ENCODE measurements around the gene SGIP1. TPM values are rescaled to one million over a fixed set of nuclear protein-coding genes. Genes with fewer than 3 reads are reported as not detected.

The SGIP1 gene
- total RNA-seq, 2 experiments from 2014 or later: not detected

DNA sequence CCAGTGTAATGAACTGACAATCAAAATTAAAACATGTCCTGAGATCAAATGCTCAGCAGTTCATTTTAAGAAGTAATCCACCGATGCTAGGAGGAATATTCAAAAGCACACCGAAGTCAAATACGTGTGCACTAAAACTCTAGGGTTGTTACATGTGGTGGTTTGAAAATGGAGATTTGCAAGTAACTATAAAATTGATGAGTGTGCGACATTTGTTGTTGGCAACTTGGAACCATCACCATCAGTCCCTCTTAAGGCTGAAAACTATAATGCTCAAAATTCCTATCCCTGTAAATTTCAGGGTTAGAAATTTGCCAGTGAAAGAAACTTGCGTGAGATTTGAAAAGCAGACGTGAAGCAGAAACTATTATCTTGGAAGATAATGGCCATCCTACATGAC, 13.3 kb upstream of the SGIP1 start:
- H3K4me3 Mint-ChIP-seq: no peak overlapping the region
- no peaks in the 10 kb centered on the region for H3K27me3 Mint-ChIP-seq
- intact Hi-C loops (cut with micrococcal nuclease): no loop called here
- no peaks in the 10 kb centered on the region for H3K36me3 Mint-ChIP-seq (ENCODE audit: low read depth)
- no peak for TF ChIP-seq CTCF (IDR thresholded peaks at IDR 0.05)
- DNase-seq (no peak), ATAC-seq (no peak)
- H3K9me3 Mint-ChIP-seq: no peaks in the 10 kb centered on the region
- CTCF ChIA-PET: no interaction called here
- POLR2A ChIA-PET: no interaction called here
- H3K4me1 Mint-ChIP-seq (ENCODE audit: low read depth): no peaks in the 10 kb centered on the region
- H3K27ac Mint-ChIP-seq: no peak overlapping the region

GRCh38 chr1:66521721-66522365, 12.1 kb upstream of the SGIP1 start:
- H3K27ac Mint-ChIP-seq: no peak overlapping the region
- ATAC-seq (no peak), DNase-seq (no peak)
- TF ChIP-seq CTCF (IDR thresholded peaks at IDR 0.05): no peak
- H3K9me3 Mint-ChIP-seq: no peaks in the 10 kb centered on the region
- H3K4me3 Mint-ChIP-seq: no peak overlapping the region
- no peaks in the 10 kb centered on the region for H3K36me3 Mint-ChIP-seq (ENCODE audit: low read depth)
- H3K4me1 Mint-ChIP-seq (ENCODE audit: low read depth): no peaks in the 10 kb centered on the region
- no peaks in the 10 kb centered on the region for H3K27me3 Mint-ChIP-seq
- CTCF ChIA-PET: interaction anchor here (1.0 to 2.6 kb wide), 2 partner anchors 18 to 29 kb away, joined by 3 to 11 read pairs; no protein-coding TSS in a partner anchor
- intact Hi-C loops (cut with micrococcal nuclease): no loop called here
- POLR2A ChIA-PET: no interaction called here

- no peak for TF ChIP-seq CTCF (IDR thresholded peaks at IDR 0.05)
- Mint-ChIP-seq H3K36me3 (ENCODE audit: low read depth) (no peaks in the 10 kb centered on the region), H3K4me3 (no peak overlapping the region), H3K27me3 (no peaks in the 10 kb centered on the region), H3K9me3 (no peaks in the 10 kb centered on the region), H3K4me1 (ENCODE audit: low read depth) (no peaks in the 10 kb centered on the region), H3K27ac (no peak overlapping the region)
- ATAC-seq: no peak
- ChIA-PET POLR2A (no interaction called here), CTCF (interaction anchor here (2.6 kb wide), 1 partner anchor 20 kb away, joined by 11 read pairs; no protein-coding TSS in a partner anchor)
- intact Hi-C loops (cut with micrococcal nuclease): no loop called here
- no peak for DNase-seq
Measured at GRCh38 chr1:66523562-66523961, 10.4 kb upstream of the SGIP1 start.

DNA sequence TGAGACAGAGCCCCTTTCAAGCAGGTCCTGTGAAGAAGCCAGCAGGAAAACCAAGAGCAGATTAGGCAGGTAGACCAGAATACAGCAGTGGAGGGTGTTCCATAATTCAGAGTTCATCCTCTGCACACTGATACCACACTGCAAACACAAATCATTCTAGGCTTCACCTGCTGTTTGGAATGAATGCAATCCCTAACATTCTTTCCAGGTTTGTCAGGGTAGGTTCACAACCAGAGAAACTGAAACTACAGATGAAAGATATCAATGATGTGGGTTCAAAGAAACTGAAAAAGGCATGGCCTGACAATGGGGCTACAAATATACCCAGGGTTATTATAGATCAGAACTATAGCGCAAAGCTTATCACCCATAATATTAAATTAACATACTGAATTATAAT, 8.9 kb upstream of the SGIP1 start:
- no peaks in the 10 kb centered on the region for H3K4me1 Mint-ChIP-seq (ENCODE audit: low read depth)
- POLR2A ChIA-PET: no interaction called here
- CTCF ChIA-PET: no interaction called here
- H3K4me3 Mint-ChIP-seq: no peak overlapping the region
- DNase-seq (no peak), ATAC-seq (no peak)
- intact Hi-C loops (cut with micrococcal nuclease): no loop called here
- H3K9me3 Mint-ChIP-seq: no peaks in the 10 kb centered on the region
- no peak for TF ChIP-seq CTCF (IDR thresholded peaks at IDR 0.05)
- H3K36me3 Mint-ChIP-seq (ENCODE audit: low read depth): no peaks in the 10 kb centered on the region
- peaks cover 6% of the 10 kb centered on the region for H3K27me3 Mint-ChIP-seq
- no peak overlapping the region for H3K27ac Mint-ChIP-seq

- CTCF ChIA-PET: interaction anchor here (1.1 to 1.2 kb wide), 2 partner anchors 20 to 22 kb away, joined by 3 to 4 read pairs; no protein-coding TSS in a partner anchor
- DNase-seq: no peak
Measured at GRCh38 chr1:66526036-66526435, 7.9 kb upstream of the SGIP1 start.

More at GRCh38 chr1:66526036-66526435, 7.9 kb upstream of the SGIP1 start:
- peaks cover 8% of the 10 kb centered on the region for H3K27me3 Mint-ChIP-seq
- POLR2A ChIA-PET: no interaction called here
- H3K36me3 Mint-ChIP-seq (ENCODE audit: low read depth): no peaks in the 10 kb centered on the region
- no peak overlapping the region for H3K4me3 Mint-ChIP-seq
- H3K4me1 Mint-ChIP-seq (ENCODE audit: low read depth): no peaks in the 10 kb centered on the region
- H3K9me3 Mint-ChIP-seq: no peaks in the 10 kb centered on the region
- TF ChIP-seq CTCF (IDR thresholded peaks at IDR 0.05): no peak
- ATAC-seq: no peak
- H3K27ac Mint-ChIP-seq: no peak overlapping the region
- intact Hi-C loops (cut with micrococcal nuclease): no loop called here
